ENCODE measurements around the gene ZNF814.
A peak's percentile ranks its signal among the peaks of the same experiment; 100 is the strongest.
"Not testable (repeated sequence)": the region's sequence is repeated elsewhere in the genome, so short reads cannot be mapped to it uniquely, and the experiment has no call there.

ZNF814 gene

DNA sequence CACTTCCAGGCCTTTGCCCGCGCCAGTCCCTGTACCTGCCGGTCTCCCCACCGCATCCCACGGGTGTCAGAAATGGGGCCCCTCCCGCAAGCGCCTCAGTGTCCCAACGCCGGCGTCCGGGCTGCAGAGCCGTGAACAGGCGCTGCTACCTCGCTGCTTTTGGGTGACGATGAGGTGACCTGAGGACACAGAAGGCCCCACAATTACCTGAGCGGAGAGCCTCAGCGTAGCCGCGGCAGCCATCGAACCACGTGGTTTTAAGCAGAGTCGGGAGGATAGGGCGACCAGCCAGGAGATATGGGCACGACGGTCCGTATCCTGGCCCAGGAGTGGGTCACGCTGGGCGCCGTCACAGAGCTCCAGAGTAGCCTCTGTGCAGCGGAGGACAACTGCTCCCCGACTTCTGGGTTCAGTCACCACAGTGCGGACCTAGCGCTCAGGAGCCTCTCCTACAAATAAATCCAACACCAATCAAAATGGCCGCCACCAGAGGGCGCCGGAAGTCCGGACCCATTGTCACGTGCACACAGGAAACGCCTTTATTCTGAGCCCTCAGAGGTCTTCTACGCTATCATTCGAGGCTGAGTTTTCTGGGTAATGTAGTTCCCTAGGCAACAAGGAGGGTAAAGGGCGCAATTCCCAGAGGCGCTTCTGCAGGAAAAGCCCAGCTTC is at the start of gene ZNF814:
Gene ZNF814 (minus strand): TSS at position 478 of the 672 bp plus-strand sequence. CDS start 235 bp downstream, at position 243.
- peak; percentile 89 for DNase-seq (ENCODE audit: low spot score)

DNA sequence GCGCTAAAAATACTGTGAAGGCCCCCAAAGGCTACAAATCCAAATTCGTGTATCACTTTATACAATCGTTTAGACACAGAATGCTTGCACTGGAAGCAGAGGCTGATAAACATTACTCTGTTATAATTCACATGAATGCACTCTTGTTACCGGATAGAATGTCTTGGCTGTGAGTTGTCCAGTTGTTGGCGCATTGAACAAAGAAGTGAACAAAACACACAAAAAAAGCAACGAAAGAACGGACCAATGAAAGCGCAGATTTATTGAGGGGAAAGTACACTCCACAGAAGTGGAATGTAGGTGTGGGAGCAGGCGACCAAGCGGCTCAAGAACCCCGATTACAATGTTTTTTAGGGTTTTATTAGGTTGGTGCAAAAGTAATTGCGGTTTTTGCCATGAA is 46.9 kb upstream of the ZNF814 start:
- DNase-seq (ENCODE audit: low spot score) = peak; percentile 54

DNA sequence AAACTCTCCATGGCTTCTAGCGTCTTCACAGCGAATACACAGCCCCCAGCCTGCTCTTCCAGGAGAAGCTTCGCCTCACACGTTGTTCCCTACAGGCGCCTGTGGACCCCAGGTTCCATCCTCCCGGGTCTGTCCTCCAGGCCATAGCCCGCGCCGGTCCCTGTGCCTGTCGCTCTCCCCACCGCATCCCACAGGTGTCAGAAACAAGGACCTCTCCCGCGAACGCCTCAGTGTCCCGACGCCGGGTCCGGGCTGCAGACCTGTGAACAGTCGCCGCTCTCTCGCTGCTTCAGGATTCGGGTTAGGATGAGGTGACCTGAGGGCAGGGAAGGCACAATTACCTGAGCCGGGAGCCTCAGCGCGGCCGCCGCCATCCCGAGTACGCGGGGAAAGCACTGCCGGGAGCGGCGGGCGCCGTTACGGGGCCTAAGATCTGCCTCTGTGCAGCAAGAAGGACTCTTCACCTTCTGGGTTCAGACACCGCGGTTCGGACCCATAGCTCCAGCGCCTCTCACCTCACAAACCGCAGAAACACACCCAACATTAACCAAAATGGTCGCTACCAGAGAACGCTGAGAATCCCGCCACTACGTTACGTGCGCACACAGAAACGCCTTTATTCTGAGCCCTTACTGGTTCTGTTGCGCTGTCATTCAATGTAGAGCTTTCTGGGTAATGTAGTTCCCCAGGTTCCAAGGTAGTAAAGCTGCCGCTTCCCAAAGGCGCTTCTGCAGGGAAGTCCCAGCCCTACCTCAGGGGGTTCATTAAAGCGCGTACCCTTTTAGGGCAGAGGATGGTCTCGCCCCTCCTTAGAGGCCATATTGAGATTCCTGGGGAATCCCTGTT is 46.2 kb upstream of the ZNF814 start, which contains the start of gene ZNF418:
Gene ZNF418 (minus strand): TSS at position 583 of the 846 bp plus-strand sequence. CDS start 1,580 bp downstream, outside the sequence.
- peak; percentile 89 for DNase-seq (ENCODE audit: low spot score)

DNA sequence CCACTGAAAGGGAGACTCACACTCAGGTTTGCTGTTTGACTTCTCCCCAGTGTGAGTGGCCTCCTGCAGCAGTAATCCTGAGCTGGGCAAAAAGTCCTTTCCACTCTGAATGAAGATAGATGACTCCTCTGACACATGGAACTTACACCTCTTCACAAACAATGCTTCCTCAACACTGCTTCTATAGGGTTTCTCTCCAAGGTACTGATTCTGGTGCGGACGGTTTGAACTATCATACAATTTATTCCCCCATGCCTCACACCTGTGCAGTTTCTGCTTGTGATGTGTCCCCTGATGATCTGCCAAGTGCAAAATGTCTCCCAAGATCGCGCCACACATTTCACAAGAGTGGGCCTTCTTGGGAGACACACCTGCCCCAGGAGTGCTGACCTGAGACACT is 38.8 kb upstream of the ZNF814 start:
- no peak for DNase-seq (ENCODE audit: low spot score)

DNA sequence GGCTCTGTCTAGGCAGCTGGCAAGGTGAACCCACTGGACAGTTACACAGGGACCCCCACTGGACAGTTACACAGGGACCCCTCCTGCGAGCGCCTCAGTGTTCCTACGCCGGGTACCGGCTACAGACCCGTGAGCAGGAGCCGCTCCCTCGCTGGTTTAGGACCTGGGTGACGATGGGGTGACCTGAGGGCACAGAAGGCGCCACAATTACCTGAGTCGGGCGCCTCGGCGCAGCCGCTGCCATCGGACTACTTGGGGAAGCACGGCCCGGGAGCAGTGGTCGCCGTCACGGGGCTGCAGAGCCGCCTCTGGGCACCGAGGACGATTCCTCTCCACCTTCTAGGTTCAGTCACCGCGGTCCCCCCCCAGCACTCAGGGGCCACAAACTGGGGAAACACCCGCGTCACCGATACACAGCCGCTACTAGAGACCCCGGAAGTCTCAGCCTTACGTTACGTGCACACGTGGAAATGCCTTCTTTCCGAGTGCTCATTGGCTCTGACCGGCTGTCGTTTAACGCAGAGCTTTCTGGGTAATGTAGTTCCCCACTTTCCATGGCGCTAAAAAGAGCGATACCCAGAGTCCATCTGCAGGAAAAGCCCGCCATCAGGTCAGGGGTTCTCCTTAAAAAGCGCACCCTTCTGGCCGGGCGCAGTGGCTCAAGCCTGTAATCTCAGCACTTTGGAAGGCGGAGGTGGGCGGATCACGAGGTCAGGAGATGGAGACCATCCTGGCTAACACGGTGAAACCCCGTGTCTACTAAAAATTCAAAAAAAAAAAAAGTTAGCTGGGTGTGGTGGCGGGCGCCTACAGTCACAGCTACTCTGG is 27.5 kb upstream of the ZNF814 start, which contains the start of gene ZNF417:
Gene ZNF417 (minus strand): TSS at position 425 of the 828 bp plus-strand sequence. CDS start 181 bp downstream, at position 244.
- peak; percentile 94 for DNase-seq (ENCODE audit: low spot score)

DNA sequence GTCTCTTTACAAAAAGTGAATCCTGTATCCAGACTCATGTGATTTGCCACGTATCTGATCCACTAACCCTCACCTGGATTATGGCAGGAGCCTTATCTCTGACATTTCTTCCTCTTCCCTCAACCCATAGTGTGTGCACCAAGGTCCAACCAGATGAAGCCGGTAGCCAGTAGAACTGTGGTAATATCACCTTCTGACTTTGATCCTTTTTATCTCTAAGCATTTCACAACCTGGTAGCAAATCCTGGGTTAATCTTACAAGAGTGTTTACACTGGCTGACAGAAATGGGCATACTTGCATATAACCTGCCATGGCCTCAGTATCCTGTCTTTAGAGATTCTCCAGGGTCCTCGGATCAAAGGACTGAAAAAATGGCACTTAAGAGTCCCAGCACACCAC is 25.7 kb upstream of the ZNF814 start:
- no peak for DNase-seq (ENCODE audit: low spot score)

DNA sequence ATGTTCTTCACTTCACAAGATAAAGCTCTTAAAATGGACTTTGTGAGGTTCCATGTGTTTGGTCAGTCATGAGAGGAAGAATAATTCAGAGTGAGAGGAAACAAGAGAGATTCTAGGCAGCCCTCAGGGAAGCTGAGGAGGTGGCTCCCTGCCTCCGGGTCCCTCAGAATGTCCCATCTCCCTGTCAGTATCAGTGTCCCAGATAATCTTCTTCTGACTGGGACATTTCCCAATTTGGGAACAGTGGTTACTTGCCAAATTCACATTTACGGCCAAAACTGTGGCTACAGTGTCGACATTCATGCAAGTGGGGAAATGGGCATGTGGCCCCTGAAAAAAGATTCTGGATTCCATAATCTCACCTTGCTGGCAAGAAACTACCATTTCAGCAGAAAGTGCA is 18.6 kb upstream of the ZNF814 start:
- DNase-seq (ENCODE audit: low spot score) = no peak

DNA sequence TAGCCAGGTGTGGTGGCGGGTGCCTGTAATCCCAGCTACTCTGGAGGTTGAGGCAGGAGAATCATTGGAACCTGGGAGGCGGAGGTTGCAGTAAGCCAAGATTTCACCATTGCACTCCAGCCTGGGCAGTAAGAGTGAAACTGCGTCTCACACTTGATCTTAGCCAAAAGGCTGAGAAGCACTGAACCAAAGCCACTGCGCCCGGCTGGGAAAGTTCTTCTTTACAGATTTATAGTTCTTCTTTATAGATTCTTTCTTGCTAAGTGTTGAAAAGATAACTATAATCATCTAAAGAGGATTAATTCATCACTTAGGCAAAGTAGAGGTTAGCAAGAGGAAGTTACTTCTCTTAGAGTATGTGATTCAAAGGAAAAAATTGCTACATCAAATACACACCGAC is 16.4 kb upstream of the ZNF814 start:
- DNase-seq (ENCODE audit: low spot score) = no peak

DNA sequence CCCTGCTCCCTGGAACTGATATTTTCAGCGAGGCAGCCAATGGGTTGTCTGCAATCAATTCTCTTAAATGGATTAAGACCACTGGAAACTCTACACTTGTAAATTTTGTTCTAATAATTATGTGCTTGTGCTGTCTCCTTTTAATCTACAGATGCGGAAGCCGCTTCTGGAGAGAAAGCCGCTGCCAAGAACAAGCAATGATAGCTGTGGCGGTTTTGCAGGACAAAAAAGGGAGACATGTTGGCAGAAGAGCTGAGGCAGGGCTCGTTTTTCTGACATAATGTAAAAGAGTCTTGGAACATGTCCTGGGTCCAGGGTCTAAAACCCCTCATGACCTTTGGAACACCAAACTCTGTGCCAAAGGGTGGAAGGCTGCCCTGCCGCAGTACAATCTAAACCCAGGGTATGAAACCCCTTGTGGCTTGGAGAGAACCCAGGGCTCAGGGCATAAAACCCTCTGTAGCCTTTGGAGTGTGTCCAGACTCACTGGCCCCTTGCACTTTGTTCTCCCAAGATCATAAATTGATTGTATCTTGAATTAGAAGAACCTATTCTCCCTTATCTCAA is 14.9 kb upstream of the ZNF814 start:
- DNase-seq (ENCODE audit: low spot score) = no peak

DNA sequence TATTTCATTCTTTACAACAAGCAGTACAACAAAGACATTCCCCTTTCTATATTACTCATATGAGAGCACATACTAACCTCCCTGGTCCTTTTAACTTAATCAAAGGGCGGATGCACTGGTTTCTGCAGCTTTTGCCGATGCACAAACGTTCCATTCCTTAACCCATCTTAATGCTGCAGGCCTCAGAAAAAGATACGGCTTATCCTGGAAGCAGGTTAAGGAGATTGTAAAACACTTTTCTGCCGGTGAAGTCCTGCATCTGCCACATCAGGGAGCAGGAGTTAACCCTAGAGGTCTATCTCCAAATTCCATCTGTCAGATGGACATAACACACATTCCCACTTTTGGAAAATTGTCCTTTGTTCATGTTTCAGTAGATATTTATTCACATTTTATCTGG is 11.5 kb upstream of the ZNF814 start:
- no peak for DNase-seq (ENCODE audit: low spot score)

DNA sequence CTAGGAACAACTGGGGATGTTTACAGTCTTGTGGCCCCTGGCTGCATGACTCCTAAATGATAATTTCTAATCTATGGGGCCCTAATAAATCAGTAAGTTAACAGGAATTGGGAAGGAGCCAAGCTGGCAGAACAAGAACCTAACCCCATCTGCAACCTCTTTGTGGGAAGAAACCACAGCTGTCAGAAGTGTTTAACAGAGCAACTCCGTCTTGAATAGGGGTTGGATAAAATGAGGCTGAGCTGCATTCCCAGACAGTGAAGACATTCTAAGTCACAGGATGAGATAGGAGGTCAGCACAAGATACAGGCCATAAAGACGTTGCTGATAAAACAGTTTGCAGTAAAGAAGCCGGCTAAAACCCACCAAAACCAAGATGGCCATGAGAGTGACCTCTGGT is 1.9 kb upstream of the ZNF814 start:
- DNase-seq (ENCODE audit: low spot score) = not testable (repeated sequence)

DNA sequence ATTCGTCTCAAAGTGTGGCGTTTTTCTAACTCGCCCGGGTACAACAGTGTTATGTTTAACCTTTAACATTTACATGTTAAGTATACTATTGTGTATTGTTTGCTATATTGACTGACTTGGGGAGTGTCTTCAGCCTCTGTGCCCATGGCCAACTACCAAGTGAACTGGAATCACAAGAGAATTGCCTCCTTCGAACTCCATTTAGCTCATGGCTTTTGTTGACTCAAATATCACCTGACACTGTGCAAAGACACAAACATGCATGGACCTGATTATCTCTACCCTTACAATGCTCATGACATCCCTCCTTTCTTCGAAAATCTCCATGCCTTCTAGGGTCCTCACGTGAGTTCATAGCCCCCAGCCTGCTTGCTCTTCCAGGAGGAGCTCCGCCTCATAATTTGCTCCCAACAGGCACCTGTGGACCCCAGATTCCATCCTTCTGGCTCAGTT is 704 bp downstream of the ZNF814 start:
- DNase-seq (ENCODE audit: low spot score) = no peak

DNA sequence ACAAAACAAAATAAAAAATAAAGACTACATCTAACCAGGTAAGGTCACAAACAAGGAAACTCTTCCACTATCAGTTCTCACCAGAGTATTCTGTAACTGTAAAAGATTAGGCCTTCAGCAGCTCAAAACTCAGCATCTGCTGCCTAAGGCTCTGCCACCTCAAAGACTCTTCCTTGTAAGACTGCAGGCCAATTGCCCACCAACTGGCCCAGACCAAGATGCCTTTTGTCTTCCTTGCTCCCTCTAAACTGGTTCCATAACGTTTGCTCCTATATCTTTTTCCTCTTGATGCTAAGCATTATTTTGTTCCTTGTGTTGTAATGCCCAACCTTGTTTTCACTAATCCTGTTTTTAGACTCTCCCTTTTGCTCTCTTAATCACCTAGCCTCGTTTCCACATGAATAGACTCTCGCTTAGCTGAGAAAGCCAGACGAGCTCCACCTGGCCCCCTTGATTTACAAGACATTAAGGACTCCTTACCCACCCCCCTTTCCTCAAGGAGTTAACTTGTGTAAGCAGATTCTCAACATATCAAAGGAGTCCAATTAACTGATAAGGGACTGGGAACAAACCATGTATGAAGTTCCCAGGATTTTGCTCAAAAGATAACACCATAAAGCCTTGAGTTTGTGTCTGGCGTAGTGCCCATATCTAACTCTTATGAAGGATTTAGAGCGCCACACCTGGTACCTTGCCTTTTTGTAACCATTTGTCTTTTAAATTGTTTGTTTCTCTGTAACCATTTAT is 1.5 kb downstream of the ZNF814 start:
- DNase-seq (ENCODE audit: low spot score) = no peak

DNA sequence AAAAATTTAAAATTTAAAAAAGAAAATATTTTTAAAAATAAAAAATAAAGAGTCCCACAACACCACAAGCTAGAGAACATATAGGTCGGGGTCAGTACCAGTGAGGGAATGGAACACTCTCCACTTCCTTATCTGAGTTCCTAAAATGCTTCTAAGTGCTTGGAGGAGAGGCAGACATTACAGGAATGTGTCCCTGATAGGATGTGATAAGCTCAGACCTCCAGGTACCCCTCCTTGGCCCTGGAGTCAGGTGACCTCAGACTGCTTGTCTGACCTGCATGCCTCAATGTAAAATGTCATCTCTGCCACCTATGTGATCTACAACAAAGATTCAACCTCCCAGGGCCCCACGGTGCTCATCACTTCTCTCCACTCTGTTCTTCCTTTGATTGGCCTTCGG is 2.8 kb downstream of the ZNF814 start:
- DNase-seq (ENCODE audit: low spot score) = no peak

DNA sequence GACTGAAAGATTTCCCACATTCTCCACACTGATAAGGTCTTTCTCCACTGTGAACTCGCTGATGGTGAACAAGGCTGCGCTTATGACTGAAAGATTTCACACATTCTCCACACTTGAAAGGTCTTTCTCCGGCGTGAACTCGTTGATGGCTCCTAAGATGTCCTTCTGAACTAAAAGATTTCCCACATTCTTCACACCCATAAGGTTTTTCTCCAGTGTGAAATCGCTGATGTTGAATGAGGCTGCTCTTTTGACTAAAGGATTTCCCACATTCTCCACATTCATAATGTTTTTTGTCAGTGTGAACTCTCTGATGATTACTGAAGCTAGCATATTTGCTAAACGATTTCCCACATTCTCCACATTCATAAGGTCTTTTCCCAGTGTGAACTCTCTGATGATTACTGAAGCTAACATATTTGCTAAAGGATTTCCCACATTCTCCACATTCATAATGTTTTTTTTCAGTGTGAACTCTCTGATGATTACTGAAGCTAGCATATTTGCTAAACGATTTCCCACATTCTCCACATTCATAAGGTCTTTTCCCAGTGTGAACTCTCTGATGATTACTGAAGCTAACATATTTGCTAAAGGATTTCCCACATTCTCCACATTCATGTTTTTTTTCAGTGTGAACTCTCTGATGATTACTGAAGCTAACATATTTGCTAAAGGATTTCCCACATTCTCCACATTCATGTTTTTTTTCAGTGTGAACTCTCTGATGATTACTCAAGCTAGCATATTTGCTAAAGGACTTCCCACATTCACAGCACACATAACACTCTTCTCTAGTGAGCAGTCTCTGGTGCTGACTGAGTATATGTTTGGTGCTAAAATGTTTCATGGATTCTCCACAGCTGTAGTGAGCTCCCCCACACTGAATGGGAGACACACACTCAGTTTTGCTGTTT is 14.7 kb downstream of the ZNF814 start:
- DNase-seq (ENCODE audit: low spot score) = not testable (repeated sequence)

DNA sequence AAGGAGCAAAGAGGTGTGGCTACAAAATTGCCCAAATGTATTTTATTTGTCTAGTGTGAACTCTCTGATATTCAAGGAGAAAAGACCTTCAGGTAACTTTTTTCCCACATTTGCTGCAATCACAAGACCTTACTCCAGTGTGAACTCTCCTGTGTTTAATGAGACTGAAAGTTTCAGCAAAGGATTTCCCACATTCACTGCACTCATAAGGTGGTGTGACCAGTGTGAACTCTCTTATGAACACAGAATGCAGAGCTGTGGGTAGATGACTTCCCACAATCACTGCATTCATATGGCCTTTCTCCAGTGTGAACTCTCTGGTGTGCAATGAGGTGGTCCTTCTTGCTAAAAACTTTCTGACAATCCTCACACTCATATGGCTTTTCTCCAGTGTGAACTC is 16.4 kb downstream of the ZNF814 start:
- DNase-seq (ENCODE audit: low spot score) = no peak

DNA sequence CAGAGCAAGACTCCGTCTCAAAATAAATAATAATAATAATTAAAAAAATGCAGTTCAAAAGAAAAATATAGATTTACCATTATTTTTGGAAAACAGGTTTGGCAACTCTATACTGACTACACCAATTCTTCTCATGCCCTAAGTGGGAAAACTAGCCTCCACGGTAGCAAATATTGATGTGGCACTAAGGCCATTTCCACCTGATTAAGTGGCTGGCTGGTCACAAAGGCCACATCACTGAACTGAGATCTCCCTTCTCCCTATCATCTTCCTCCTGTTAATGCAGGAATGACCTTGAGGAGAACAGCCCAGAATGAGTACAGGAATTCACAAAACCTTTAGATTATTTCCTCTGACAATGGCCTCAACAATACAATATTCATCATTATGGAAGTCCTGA is 18.6 kb downstream of the ZNF814 start:
- no peak for DNase-seq (ENCODE audit: low spot score)

DNA sequence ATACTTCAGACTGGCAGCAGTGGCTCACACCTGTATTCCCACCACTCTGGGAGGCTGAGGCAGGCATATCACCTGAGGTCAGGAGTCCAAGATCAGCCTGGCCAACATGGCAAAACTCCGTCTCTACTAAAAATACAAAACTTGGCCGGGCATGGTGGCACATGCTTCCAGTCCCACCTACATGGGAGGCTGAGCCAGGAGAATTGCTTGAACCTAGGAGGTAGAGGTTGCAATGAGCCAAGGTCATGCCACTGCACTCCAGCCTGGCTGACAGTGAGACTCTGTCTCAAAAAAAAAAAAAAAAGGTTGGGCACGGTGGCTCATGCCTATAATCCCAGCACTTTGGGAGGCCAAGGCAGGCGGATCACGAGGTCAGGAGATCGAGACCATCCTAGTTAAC is 19.2 kb downstream of the ZNF814 start:
- DNase-seq (ENCODE audit: low spot score) = not testable (repeated sequence)

DNA sequence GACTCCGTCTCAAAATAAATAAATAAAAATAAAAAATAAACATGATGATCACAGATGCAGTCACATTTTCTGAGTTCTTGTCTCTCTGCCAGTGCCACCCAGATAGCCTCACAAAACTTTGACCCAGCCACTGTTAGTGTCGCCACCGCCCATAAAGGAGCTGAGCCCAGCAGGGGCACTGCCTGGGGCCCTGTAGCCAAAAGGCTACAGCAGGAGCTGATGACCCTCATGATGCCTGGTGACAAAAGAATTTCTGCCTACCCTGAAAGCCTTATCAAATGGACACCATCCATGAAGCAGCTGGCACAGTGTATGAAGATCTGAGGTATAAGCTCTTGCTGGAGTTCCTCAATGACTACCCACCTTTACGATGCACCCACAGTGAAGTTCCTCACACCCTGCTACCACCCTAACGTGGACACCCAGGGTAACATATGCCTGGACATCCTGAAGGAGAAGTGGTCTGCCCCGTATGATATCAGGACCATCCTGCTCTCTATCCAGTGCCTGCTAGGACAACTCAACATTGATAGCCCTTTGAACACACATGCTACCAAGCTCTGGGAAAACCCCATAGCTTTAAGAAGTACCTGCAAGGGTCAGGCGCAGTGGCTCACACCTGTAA is 20.9 kb downstream of the ZNF814 start:
- no peak for DNase-seq (ENCODE audit: low spot score)
